ENCODE data around the gene KIRREL1.

Gene KIRREL1

DNA sequence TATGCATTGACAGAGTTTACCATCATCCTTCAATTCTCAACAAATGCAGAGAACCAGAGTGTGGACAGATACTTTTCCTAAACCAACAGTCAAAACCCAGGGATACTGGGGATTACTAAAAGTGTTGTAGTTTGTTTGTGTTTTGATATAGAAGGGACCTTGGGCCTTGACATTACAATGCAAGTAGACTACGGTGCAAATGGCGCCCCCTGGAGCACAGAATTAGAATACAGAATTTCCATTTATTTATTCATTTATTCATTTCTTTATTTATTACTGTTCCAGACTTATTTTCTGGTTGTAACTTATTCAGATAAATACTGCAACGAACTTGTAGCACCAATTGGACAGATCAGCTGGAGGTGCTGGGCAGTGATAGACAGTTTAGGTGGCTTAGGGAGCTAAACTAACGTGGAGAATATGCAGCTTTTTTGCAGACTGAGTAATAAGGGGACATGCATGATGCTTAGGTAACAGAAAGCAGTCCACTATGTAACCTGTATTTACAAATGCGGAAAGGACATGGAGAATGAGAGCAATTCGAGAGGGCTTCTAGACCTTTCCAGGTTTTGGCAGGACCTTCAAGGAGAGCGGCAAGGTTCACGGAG, 42.6 kb downstream of the KIRREL1 start:
- DNase-seq (ENCODE audit: low read depth) = no peak

DNA sequence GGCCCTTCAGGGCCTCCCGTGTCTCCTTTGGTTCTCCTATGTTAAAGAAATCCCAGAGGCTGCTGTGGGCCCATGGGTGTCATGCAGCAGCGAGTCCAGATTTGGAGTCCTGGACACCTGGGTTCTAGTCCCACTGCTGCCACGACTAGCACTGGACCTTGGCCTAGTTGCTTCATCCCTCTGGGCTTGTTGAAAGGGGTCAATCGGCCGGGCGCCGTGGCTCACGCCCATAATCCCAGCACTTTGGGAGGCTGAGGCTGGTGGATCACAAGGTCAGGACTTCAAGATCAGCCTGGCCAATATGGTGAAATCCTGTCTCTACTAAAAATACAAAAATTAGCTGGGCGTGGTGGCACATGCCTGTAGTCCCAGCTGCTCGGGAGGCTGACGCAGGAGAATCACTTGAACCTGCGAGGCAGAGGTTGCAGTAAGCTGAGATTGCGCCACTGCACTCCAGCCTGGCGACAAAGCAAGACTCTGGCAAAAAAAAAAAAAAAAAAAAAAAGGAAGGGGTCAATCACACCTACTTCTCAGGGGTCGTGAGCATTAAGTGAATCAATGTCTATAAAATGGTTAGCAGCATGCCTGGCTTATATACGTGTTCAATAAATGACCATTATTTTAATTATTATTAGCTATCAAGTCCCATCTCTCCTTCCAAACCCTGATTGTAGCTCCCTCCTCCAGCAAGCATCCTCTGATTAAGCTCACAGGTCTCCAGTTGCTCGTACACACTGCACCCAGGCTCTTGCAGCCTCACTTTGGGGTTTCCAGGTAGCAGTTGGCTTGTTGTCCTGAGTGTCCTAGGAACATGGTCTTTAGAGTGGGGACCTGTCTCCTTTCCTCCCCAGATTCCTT, 43.8 kb downstream of the KIRREL1 start:
- no peak for DNase-seq (ENCODE audit: low read depth)

DNA sequence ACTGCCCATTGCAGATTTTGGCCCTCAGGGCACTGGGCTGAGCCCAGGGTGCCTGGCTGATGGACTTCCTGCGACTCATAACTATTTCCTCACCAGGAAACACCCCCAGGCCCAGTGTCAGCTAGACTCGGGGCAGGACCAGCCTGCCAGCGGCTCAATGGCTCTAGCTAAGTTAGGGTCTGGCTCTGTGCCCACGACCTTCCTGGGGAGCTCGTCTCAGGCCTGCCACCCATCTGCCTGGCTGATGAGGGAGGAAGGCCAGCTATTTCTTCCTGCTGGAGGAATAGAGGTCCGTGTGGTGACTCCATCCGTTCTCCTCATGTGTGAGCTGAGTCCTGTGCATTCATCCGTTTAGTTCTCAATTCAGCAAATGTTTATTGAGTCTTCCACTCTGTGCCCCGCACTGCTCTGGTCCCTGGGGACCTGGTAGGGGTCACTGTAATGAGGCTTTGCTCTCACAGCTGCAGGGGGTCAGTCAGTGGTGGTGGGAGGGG, 44.5 kb downstream of the KIRREL1 start:
- no peak for DNase-seq (ENCODE audit: low read depth)

DNA sequence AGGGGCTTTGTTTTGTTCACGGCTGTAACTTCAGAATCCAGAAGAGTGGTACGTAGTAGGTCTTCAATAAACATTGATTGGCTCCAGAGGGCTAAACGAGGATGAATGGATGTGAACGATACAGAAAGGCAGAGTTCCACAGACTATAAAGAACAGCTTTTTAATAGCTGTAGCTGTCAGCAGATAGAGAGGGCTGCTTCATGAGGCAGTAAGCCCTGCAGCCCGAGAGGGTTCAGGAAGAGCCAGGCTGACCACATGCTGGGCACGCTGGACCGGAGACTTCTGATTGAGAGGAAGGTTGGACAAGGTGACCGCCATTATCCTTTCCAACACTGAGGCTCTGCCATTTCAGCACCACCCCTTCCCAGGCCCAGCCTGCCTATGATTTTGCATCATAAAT, 45.3 kb downstream of the KIRREL1 start:
- no peak for DNase-seq (ENCODE audit: low read depth)

DNA sequence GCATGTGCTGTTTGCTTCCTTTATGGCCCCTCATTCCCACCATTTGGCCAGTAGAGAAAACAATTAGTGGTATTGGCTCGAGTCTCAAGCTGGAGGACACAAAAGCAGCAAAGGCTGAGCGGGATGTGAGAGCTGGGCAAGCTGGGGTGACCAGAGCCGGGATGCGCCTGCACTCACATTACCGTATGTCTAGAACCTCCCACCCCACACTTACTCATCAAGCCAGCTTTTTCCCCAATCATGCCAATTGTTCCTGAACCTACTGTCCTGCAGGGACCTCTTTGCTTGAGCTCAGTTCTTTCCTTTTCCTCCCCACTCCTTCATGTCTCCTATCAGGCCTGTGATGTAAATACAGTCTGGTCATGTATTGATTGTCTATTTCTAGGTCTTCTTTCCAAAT, 45.9 kb downstream of the KIRREL1 start:
- DNase-seq (ENCODE audit: low read depth) = no peak

DNA sequence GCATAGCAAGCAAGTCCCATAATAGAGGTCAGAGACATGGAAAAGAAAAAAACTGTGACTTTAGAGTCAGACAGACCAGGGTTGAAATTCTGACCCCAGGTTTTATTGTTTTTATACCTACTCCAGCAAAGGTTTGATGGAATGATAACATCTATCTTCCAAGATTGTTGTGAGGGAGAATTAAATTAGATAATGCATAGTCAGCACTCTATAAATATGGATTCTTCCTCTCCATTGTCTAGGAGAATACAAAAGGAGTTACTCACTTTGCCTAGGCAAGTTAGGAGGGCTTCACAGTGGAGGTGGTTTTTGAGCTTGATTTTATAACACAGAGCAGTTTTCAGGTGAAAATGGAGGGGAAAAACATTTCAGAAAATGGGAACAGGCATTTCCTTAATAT, 46.9 kb downstream of the KIRREL1 start:
- no peak for DNase-seq (ENCODE audit: low read depth)

DNA sequence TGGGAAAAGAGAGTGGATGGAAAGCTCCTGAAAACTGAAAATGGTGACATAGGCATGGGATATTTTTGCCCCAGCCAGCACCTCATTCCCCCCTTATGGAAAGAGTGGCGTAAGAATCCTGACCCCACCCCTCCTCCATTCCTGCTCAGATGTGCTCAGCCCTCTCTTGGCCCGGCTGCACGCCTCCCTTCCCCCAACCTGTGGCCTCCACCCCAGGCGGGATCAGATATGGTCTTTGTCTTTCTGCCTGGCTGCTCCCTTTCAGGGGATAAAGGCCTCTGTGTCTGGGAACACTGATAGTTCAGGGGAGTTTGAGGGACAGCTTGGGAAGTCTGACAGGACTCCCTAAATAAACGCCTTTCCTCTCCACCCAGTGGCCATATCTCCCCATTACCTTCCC, 49.8 kb downstream of the KIRREL1 start:
- no peak for DNase-seq (ENCODE audit: low read depth)

DNA sequence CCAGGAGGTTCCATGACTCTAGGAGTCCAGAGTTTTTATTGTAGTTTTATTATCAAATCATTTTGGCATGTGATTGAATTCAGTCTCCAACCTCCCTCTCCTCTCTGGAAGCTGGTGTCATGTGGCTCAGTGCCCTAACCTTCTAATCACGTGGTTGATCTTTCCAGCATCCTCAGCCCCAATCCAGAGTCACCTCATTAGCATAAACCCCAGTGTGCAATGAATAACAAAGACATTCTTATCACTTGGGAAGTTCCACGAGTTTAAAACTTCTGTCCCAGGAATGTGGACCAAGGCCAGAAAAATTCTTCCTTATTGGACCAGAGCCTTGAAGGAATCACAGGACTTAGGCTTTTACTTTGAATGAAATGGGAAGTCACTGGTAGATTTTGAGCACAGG, 52.2 kb downstream of the KIRREL1 start:
- no peak for DNase-seq (ENCODE audit: low read depth)

DNA sequence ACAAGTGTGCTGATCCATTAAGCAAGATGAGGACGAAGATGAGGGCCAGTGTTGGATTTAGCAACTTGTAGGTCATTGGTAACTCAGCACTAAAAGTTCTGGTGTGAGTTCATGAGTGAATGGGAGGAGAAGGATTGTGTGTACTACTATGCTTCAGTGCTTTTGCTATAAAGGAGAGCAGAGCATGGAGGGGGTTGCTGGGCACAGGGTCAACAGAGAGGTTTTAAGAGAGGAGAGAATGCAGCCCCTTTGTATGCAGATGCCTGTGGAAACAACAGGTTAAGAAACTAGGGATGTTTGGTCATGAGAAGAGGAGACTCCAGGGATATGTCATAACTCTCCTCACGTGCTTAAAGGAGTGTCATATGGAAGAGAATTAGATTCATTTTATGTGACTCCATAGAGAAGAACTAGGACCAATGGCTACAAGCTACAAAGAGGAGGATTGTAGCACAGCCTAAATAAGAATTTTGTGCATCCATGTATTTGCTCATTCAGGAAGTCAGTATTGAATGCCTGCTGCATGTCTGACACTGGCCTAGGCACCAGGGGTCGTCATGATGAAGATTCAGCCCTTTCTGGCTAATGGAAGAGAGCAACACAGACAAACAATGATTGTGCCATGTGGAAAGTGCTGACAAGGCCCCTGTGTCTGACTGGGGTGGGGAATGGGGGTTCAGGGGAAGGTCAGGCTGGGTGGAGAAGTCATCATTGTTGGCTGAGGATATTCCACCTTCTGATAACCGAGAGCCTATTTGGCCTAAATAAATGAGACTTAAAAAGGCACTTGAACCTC, 53.5 kb downstream of the KIRREL1 start:
- no peak for DNase-seq (ENCODE audit: low read depth)

DNA sequence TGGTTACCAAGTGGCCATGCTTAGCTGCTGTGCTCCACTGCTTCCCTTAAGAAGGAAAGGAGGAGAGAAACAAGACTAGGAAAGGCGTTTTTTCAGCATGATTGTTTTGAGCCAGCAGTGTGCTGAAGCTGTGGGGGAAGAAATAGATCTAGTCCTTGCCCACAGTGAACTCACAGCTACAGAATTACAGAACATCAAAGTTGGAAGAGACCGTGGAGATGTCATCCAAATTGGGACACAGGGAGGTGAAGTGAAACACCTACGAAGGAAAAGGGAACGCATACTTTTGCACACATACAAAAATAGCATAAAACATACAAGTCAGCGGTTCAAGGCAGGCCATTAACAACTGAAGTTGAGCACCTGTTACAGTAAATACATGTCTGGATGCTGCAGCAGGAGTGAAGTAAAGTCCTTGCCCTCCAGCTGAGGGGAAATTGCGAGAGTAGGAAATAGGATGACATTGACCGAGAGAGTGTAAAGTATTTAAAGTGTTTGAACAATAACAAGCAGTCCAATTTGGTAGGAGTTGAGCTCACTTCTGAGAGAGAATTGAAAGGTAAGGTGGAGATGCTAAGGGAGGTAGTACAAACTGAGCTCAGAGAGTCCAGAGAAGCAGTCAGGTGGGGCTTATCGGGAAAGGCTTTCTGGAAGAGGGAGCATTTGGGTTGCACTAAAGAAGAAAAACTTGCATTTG, 55.1 kb downstream of the KIRREL1 start:
- DNase-seq (ENCODE audit: low read depth) = no peak

DNA sequence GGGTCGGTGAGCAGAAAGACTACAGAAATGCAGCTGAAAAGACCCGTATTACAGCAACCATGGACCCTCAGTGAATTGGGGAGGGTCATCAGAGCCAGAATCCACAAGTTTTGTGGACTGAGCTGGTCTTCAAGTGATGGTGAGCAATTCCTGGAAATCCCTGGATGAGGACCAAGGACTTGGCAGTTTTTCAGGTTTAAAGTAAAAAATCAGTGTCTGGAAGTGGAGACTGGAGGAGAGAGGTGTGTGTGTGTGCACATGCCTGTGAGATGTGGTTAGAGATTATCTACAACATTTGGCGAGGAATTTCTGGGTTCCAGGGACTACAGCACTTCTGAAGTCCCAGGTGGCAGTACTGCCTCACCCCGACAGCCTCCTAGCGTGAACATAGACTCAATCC, 56.4 kb downstream of the KIRREL1 start:
- DNase-seq (ENCODE audit: low read depth) = no peak

DNA sequence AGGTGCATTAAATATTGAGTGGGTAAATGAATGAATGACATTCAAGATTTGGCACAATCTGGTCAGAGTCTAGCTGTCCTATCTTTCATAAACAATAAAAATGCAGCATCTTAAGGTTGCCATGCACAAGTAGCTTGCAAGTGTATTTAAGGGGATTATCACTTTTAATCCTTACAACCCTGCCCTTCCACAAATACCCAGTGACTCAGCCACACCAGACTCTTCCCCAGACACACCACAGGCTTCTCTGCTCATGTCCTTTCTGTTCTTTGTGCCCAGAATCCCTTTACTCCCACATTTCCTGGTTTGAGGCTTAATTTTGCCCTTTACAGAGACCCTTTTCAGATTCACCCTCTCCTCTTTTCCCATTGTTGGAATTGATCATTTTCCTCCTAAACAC, 59.8 kb downstream of the KIRREL1 start:
- DNase-seq (ENCODE audit: low read depth) = no peak

DNA sequence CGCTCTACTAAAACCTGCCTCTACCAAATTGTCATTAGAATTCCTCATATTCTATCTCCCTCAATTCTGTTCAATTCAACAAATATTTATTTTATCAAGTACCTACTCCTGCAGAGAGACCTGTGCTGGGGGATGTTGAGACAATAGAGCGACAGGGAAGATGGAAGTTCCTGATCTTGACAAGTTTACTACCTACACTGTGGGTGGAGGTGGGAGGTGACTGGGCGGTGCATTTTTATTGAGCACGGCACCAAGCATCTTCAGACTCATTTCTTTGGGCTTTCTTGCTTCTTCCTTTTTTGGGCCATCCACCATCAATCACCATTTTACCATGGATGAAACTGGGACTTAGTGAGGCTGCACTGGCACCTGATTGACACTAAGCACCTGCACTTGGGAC, 61.3 kb downstream of the KIRREL1 start:
- no peak for DNase-seq (ENCODE audit: low read depth)

DNA sequence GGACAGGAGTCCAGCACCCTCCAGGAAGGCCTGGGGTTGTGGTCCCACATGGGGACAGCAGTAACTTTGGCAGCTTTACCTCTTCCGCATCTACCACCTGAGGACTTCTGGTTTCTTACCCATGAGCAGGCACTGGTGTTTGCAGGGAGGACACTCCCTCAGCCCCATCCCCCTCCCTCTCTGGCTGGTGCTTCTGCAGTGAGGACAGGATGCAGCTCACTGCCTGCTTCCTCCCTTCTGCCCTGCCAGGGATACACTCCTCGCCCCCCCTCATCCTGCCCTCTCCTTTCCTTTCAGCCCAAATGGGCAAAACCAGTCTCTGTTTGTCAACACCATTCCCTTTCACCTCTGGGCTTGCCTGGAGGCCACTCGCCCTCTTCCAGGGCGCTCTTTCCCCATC, 62.4 kb downstream of the KIRREL1 start:
- no peak for DNase-seq (ENCODE audit: low read depth)

DNA sequence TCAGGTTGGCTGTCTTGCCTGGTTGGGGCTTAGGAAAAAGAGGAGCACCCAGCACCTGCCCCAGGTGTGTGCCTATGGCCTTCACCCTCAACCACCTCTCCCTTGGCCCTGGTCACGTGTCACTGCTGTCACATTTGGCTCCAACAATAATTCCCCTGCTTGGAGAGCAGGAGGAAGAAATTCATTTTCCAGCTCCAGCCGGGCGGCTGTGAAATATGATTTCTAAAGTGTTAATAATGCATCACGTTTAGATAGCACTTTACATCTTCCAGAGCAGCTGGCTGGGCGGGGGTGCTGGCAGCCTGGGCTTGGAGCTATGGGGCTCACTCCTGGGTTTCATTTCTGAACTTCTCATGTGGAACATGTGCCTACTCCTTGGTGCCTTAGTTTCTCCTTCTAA, 63.1 kb downstream of the KIRREL1 start:
- DNase-seq (ENCODE audit: low read depth) = no peak

DNA sequence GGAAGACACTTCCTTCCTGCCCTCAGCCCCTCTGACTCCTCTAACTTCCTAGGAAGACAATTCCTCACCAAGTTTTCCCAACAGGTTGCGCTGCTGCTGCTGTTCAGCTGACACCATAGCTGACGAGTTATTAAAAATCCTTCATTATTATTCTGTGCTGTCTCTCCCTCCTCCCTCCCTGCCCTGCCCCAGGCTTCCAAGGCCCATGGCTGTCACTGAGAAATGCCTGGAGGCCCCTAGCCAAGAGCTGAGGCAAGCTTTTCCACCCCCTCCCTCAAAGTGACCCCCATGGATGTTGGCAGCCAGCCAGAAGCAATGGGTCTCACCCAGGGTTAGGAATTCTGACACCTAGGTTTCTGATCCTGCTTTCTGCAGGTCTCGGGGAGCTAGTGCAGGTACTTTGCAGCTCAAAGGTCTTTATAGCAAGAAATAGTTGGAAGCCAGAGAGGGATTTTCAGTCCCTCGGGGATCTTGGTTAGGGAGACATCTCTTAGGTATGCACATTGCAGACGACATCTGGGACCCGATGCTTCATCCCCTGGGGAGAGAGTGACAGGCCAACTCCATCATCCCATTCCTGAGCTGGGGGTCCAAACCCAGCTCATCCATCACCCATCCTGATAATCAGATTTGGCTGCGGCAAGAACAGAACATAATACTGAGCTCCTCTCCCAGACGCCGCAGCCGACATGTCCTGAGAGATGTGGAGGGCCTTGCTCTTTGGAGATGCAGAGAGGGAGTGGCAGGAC, 65.0 kb downstream of the KIRREL1 start:
- no peak for DNase-seq (ENCODE audit: low read depth)

DNA sequence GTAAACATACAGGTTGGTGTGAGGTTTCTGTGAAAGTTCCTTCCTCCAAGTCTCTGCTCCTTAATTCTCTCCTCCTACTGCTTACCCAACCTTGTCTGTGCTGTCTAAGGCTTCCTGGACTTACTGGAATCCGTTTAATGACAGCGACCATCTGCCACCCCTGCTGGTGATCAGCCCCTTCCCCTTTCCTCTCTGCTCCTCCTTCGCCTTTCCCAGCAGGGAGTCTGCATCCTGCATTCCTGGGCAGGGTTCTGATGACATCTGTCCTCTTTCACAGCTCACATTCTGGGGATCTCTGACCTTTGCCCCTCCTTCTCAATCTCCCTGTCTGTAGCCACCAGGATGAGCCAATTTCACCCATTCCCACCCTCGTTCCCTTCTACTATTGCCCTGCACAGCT, 66.5 kb downstream of the KIRREL1 start:
- DNase-seq (ENCODE audit: low read depth) = no peak

DNA sequence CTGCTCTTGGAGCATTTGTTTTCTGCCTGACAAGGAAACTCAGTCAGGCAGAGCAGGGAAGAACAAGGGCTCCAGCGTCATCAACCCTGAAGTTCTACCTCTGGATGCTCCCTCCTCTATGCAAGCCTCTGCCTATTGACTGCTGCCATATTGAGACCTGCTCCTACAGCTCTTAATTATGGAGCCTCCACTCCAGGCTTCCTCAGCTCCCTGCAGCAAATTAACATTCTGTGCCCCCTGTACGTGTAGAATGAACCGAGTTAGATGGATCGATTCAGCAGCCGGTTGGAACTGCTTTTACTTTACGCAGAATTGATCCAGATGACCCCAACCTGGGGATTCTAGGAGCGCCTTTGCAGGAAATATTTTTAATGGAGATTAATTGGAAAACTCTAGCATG, 68.7 kb downstream of the KIRREL1 start:
- DNase-seq (ENCODE audit: low read depth) = no peak

DNA sequence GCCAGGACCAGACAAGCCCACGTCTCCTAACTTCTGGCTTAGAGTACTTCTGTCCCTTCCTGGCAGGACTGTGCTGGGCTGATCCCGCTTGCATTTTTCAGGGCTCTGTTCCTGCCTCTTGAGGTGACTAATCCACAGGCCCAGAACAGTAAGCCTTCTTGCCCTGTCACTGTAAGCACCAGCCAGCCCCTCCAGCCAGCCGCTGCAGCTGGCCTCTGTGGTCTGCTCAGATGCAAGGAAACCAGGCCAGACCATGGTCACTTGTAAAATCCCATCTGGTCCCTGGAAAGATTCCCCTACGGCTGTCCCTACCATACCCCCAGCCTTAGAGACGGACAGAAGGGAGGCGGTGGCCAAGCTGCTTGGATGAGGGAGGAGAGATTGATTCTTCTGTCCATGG, 74.2 kb downstream of the KIRREL1 start:
- no peak for DNase-seq (ENCODE audit: low read depth)

DNA sequence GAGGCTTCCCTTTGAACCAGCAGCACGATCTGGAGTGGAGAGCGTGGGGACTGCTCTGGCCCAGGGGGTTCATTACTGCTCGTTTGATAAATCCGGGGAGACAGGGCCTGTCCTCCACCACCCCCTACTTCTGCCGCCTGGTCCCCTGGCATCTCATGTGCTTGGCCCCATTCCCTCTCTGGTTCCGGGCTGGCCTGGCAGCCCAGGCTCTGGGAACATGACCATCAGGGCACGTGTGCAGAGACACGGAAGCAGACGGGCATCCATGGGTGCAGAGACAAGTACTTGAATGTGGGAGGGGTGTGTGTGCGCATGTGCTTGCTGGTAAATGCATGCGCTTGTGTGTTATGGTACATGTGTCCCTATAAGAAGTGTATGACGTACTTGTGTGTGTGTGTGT, 75.5 kb downstream of the KIRREL1 start:
- no peak for DNase-seq (ENCODE audit: low read depth)

DNA sequence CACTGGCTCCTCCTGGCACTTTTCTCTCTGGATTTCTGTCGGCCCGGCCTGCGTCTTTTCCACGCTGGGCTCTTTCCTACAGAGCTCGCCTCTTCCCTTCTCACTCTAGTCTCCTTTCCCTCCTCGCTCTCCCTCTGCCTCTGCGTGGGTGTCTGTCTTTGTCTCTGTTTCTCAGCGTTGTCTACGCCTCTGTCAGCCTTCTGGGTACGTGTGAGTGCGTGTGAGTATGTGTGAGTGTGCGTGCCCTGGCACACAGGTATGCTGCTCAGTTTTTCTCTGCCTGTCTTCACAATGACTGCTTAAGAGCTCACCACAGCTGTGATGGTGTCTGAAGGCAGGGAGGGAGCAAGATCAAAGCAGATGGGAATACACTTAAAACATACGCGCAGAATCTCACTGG, 77.7 kb downstream of the KIRREL1 start:
- no peak for DNase-seq (ENCODE audit: low read depth)

DNA sequence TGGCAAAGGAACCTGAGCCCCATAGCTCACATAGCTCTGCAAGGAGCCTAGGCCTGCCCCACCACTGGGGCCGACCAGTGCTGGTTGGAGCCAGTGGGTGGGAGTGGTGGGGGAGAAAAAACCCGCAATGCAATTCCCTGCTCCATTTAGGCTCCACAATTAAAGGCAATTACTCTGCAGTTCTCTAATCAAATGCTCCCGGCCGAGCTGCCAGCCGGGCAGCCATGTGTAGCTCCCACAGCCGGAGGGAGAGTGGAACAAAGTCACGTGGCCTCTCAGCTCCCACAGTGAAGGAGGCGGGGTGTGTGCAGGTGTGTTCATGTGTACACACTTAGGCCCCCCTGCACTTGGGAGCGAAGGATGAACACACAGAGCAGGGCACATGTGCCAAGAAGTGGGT, 81.6 kb downstream of the KIRREL1 start:
- no peak for DNase-seq (ENCODE audit: low read depth)
